SK-N-SH (cell line): Measurements from ENCODE around the gene MINDY1. TPM values are rescaled to one million over a fixed set of nuclear protein-coding genes. Genes with fewer than 3 reads are reported as not detected.

Experiments
- CTCF ChIA-PET: fragments of 300-600, 350-600 bp; formaldehyde crosslinking; extraction: SDS; loops from one replicate; lab custom pipeline; 2021; lab: Yijun Ruan, JAX
- POLR2A ChIA-PET: fragments of 350-600 bp; sonication (Branson Sonifier 250); formaldehyde crosslinking; extraction: SDS; loops from one replicate; lab custom pipeline; 2020; ENCODE audit warnings: antibody characterized with exemption, inconsistent platforms; lab: Yijun Ruan, JAX
- DNase-seq: peaks from one replicate; pipeline ENCODE4 v3.0.0; 2012
- H2AFZ ChIP-seq: fragments of 200-600 bp; sonication (generic); 2 replicates; pipeline ENCODE4 v1.8.1; 2016; ENCODE audit warnings: antibody characterized with exemption, mild to moderate bottlenecking, low read depth
- H3F3A ChIP-seq: fragments of 200-600 bp; sonication (generic); replicated peaks from 2 replicates; pipeline ENCODE3; 2016; ENCODE audit warnings: antibody characterized with exemption, mild to moderate bottlenecking; ENCODE audit not compliant: insufficient read depth
- H3K27ac ChIP-seq, 2 experiments: fragments of 200-500 bp in 1 of 2; fragments of 200-600 bp in 1 of 2; sonication (Bioruptor generic) in 1 of 2; sonication (generic), shearing (Covaris generic) in 1 of 2; 2 replicates each; pipeline versions ENCODE4 v1.5.1 to v1.6.1; 2014 to 2016; ENCODE audit warnings: low read depth in 2 of 2, inconsistent platforms in 1 of 2, low read length in 1 of 2, mild to moderate bottlenecking in 1 of 2, mixed read lengths in 1 of 2
- H3K27me3 ChIP-seq: fragments of 200-600 bp; sonication (generic), shearing (Covaris generic); 2 replicates; pipeline ENCODE4 v1.6.1; 2016; ENCODE audit warnings: mixed run types; ENCODE audit not compliant: insufficient read depth
- H3K36me3 ChIP-seq, 2 experiments: fragments of 200-500 bp in 1 of 2; fragments of 200-600 bp in 1 of 2; sonication (Bioruptor generic) in 1 of 2; sonication (generic) in 1 of 2; replicated peaks in 1 of 2; 2 replicates each; pipeline versions ENCODE3 to v1.5.1; 2014 to 2016; ENCODE audit warnings: low read length in 1 of 2, mild to moderate bottlenecking in 1 of 2; ENCODE audit not compliant: insufficient read depth in 2 of 2, control insufficient read depth in 1 of 2
- H3K4me1 ChIP-seq, 2 experiments: fragments of 200-500 bp in 1 of 2; fragments of 200-600 bp in 1 of 2; sonication (Bioruptor generic) in 1 of 2; sonication (generic), shearing (Covaris generic) in 1 of 2; 2 replicates each; pipeline versions ENCODE4 v1.5.1 to v1.6.1; 2014 to 2016; ENCODE audit warnings: low read depth in 1 of 2, low read length in 1 of 2, mixed run types in 1 of 2; ENCODE audit not compliant: insufficient read depth in 2 of 2, control insufficient read depth in 1 of 2
- H3K4me2 ChIP-seq: fragments of 200-600 bp; sonication (generic), shearing (Covaris generic); 2 replicates; pipeline ENCODE4 v1.6.1; 2017; ENCODE audit warnings: mixed run types
- H3K4me3 ChIP-seq, 2 experiments: fragments of 200-500 bp in 1 of 2; fragments of 200-600 bp in 1 of 2; sonication (Bioruptor generic) in 1 of 2; sonication (generic), shearing (Covaris generic) in 1 of 2; 2 replicates each; pipeline versions ENCODE4 v1.5.1 to v1.8.1; 2014 to 2016; ENCODE audit warnings: low read depth in 2 of 2, inconsistent platforms in 1 of 2, low read length in 1 of 2, mild to moderate bottlenecking in 1 of 2, mixed read lengths in 1 of 2, moderate library complexity in 1 of 2
- H3K79me2 ChIP-seq: fragments of 200-600 bp; sonication (generic); 2 replicates; pipeline ENCODE4 v1.8.1; 2017; ENCODE audit warnings: mild to moderate bottlenecking; ENCODE audit not compliant: insufficient read depth
- H3K9ac ChIP-seq: fragments of 200-600 bp; sonication (generic); 2 replicates; pipeline ENCODE4 v1.6.1; 2017; ENCODE audit warnings: mixed run types
- H3K9me2 ChIP-seq: fragments of 200-600 bp; sonication (generic); 2 replicates; pipeline ENCODE4 v1.6.1; 2017; ENCODE audit warnings: mixed run types
- H3K9me3 ChIP-seq: fragments of 200-600 bp; sonication (generic); 2 replicates; pipeline ENCODE4 v1.6.1; 2017; ENCODE audit warnings: mixed run types, mild to moderate bottlenecking, moderate library complexity
- H4K20me1 ChIP-seq: fragments of 200-600 bp; sonication (generic); 2 replicates; pipeline ENCODE4 v1.6.1; 2017; ENCODE audit warnings: mild to moderate bottlenecking, mixed run types; ENCODE audit not compliant: insufficient read depth
- CHD2 ChIP-seq: fragments of 150-350 bp; IDR thresholded peaks from 2 replicates; pipeline ENCODE4 v1.6.1; 2018; ENCODE audit warnings: low read length; ENCODE audit not compliant: partially characterized antibody
- EP300 ChIP-seq, 2 experiments: IDR thresholded peaks; 2 replicates each; pipeline versions ENCODE4 v1.4.0 to v1.6.1; 2012; ENCODE audit warnings: borderline replicate concordance in 1 of 2, low read depth in 1 of 2, low read length in 1 of 2
- EZH2phosphoT487 ChIP-seq: fragments of 200-600 bp; sonication (generic); IDR thresholded peaks from 2 replicates; pipeline ENCODE4 v1.6.1; 2017; ENCODE audit warnings: low read depth, mixed run types, mild to moderate bottlenecking, antibody characterized with exemption, moderate library complexity, borderline replicate concordance
- FOXM1 ChIP-seq: IDR thresholded peaks from 2 replicates; pipeline ENCODE4 v1.4.0; 2012; ENCODE audit warnings: low read depth, mild to moderate bottlenecking
- NRF1 ChIP-seq: IDR thresholded peaks from 2 replicates; pipeline ENCODE4 v1.6.1; 2012; ENCODE audit warnings: low read depth, mild to moderate bottlenecking, low read length
- POLR2AphosphoS5 ChIP-seq: IDR thresholded peaks from 2 replicates; pipeline ENCODE4 v1.6.1; 2012; ENCODE audit warnings: low read depth, low read length
- REST ChIP-seq: IDR thresholded peaks from 2 replicates; pipeline ENCODE4 v1.6.1; 2012; ENCODE audit warnings: mild to moderate bottlenecking, low read depth, low read length, moderate library complexity
- ZBTB33 ChIP-seq: IDR thresholded peaks from 2 replicates; pipeline ENCODE4 v1.4.0; 2012; ENCODE audit warnings: low read depth, borderline replicate concordance
- WGBS: methylation state at CpG from one replicate; pipeline ENCODE4 v1.1.6; 2017; ENCODE audit warnings: low lambda C conversion rate; 5-methylcytosine and 5-hydroxymethylcytosine counted together
- polyA plus RNA-seq, 3 experiments: library from polyadenylated mRNA; depleted of rRNA; stranded (reverse); fragments of >200 nt; gene quantifications; 2 replicates each; pipeline ENCODE4 v1.2.3, GENCODE V29; 2012

The MINDY1 gene
- polyA plus RNA-seq, 1 of the 3 experiments (the other 2 are of a cell fraction) = 6.0 TPM

- no peaks in the 10 kb centered on the region for H4K20me1 ChIP-seq
- POLR2A ChIA-PET = interaction anchor here (1.7 kb wide), 1 partner anchor 24 kb away, joined by 5 read pairs; the partner anchor contains the start of gene MINDY1
- H3F3A ChIP-seq = peaks cover 12% of the 10 kb centered on the region
- H3K4me1 ChIP-seq = peaks cover 17 to 23% of the 10 kb centered on the region in 2 experiments
- H3K9me3 ChIP-seq = no peaks in the 10 kb centered on the region
- H3K9ac ChIP-seq = no peak within 1 kb of the TSS
- CTCF ChIA-PET = interaction anchor here (0.9 to 17.0 kb wide), 7 partner anchors 8 to 66 kb away, joined by 3 to 371 read pairs (median 3); partner anchors contain the start of genes C1orf56 and MINDY1
- no peaks in the 10 kb centered on the region for H3K36me3 ChIP-seq
- no peak for TF ChIP-seq ZBTB33
- TF ChIP-seq CHD2 = no peak
- no peak for TF ChIP-seq NRF1
- TF ChIP-seq POLR2AphosphoS5 = no peak
- no peak for TF ChIP-seq EP300 (IDR thresholded peaks at IDR 0.05; ENCODE audit: borderline replicate concordance in 1 of 2, low read depth in 1 of 2, low read length in 1 of 2)
- no peak for TF ChIP-seq FOXM1
- no peak for TF ChIP-seq EZH2phosphoT487
- TF ChIP-seq REST = no peak
- H3K9me2 ChIP-seq = no peaks in the 10 kb centered on the region
- WGBS = 84% methylated on average over 11 of the region's 12 CpGs
- no peak within 1 kb of the TSS for H2AFZ ChIP-seq
- no peaks in the 10 kb centered on the region for H3K27me3 ChIP-seq
- H3K27ac ChIP-seq = no peak within 1 kb of the TSS
- no peak within 1 kb of the TSS for H3K4me2 ChIP-seq
- no peak for DNase-seq
- no peak within 1 kb of the TSS for H3K4me3 ChIP-seq
- H3K79me2 ChIP-seq = no peaks in the 10 kb centered on the region
Measured at GRCh38 chr1:150981805-150982712, 24.6 kb downstream of the MINDY1 start, which contains the start of gene ANXA9. Gene ANXA9, plus strand, starts transcription at chr1:150982292. Its CDS starts 814 bp downstream, at chr1:150983106.
